ACC112 (cell line): ENCODE results near the gene CACNB3.

ENCODE experiments used
- H2AFZ ChIP-seq: fragments of 200-600 bp; sonication (generic); one replicate; pipeline ENCODE4 v1.6.0; 2017; ENCODE audit warnings: antibody characterized with exemption, low read length; ENCODE audit not compliant: unreplicated experiment
- H3K27ac ChIP-seq: fragments of 200-600 bp; sonication (generic); 2 replicates; pipeline ENCODE4 v1.5.1; 2014; ENCODE audit warnings: low read depth, mild to moderate bottlenecking, antibody characterized with exemption, low read length, moderate library complexity
- H3K27me3 ChIP-seq: fragments of 200-600 bp; sonication (generic); 2 replicates; pipeline ENCODE4 v1.6.1; 2014; ENCODE audit warnings: mild to moderate bottlenecking, antibody characterized with exemption, low read length, moderate library complexity, mixed read lengths; ENCODE audit not compliant: insufficient read depth
- H3K36me3 ChIP-seq: fragments of 200-600 bp; sonication (generic); 2 replicates; pipeline ENCODE4 v1.6.1; 2016; ENCODE audit warnings: mild to moderate bottlenecking, antibody characterized with exemption, low read length, moderate library complexity, mixed read lengths; ENCODE audit not compliant: insufficient read depth
- H3K4me1 ChIP-seq: fragments of 200-600 bp; sonication (generic); one replicate; pipeline ENCODE4 v1.6.1; 2016; ENCODE audit warnings: low read length, mixed read lengths; ENCODE audit not compliant: insufficient read depth, unreplicated experiment, control insufficient read depth
- H3K4me3 ChIP-seq: fragments of 200-600 bp; sonication (generic); 2 replicates; pipeline ENCODE4 v1.5.1; 2014; ENCODE audit warnings: mild to moderate bottlenecking, low read depth, low read length
- H3K79me2 ChIP-seq: fragments of 200-600 bp; sonication (generic); one replicate; pipeline ENCODE4 v1.6.0; 2016; ENCODE audit warnings: low read length; ENCODE audit not compliant: control insufficient read depth, unreplicated experiment, insufficient read depth

CACNB3 gene

GRCh38 chr12:48789858-48790326, 28.4 kb upstream of the CACNB3 start:
- Histone ChIP-seq H3K27ac (no peak overlapping the region), H2AFZ (no peak overlapping the region), H3K27me3 (no peaks in the 10 kb centered on the region), H3K79me2 (peaks cover 26% of the 10 kb centered on the region), H3K4me3 (peak overlapping the region; percentile 87), H3K36me3 (no peaks in the 10 kb centered on the region), H3K4me1 (peaks cover 12% of the 10 kb centered on the region)

- Histone ChIP-seq H3K27me3 (no peaks in the 10 kb centered on the region), H2AFZ (no peak overlapping the region), H3K4me3 (no peak overlapping the region), H3K36me3 (no peaks in the 10 kb centered on the region), H3K27ac (no peak overlapping the region), H3K79me2 (peaks cover under 1% of the 10 kb centered on the region), H3K4me1 (no peaks in the 10 kb centered on the region)
Observed at GRCh38 chr12:48793696-48794095, 24.6 kb upstream of the CACNB3 start.

GRCh38 chr12:48794870-48795269, 23.4 kb upstream of the CACNB3 start:
- no peaks in the 10 kb centered on the region for H3K36me3 ChIP-seq
- H2AFZ ChIP-seq, result no peak overlapping the region
- no peaks in the 10 kb centered on the region for H3K4me1 ChIP-seq
- no peaks in the 10 kb centered on the region for H3K79me2 ChIP-seq
- H3K27me3 ChIP-seq, result no peaks in the 10 kb centered on the region
- H3K27ac ChIP-seq, result no peak overlapping the region
- no peak overlapping the region for H3K4me3 ChIP-seq

GRCh38 chr12:48795550-48796455, 22.5 kb upstream of the CACNB3 start:
- H3K27me3 ChIP-seq, result no peaks in the 10 kb centered on the region
- H3K27ac ChIP-seq, result no peak overlapping the region
- H3K4me3 ChIP-seq, result no peak overlapping the region
- no peaks in the 10 kb centered on the region for H3K4me1 ChIP-seq
- H3K79me2 ChIP-seq, result no peaks in the 10 kb centered on the region
- H2AFZ ChIP-seq, result no peak overlapping the region
- H3K36me3 ChIP-seq, result no peaks in the 10 kb centered on the region

- H3K4me1 ChIP-seq, result no peaks in the 10 kb centered on the region
- H3K27ac ChIP-seq, result no peak overlapping the region
- no peak overlapping the region for H3K4me3 ChIP-seq
- H3K36me3 ChIP-seq, result no peaks in the 10 kb centered on the region
- no peaks in the 10 kb centered on the region for H3K79me2 ChIP-seq
- H3K27me3 ChIP-seq, result no peaks in the 10 kb centered on the region
- H2AFZ ChIP-seq, result no peak overlapping the region
Observed at GRCh38 chr12:48796976-48797375, 21.3 kb upstream of the CACNB3 start.

GRCh38 chr12:48800457-48800856, 17.8 kb upstream of the CACNB3 start:
- Histone ChIP-seq H3K4me3 (no peak overlapping the region), H3K4me1 (no peaks in the 10 kb centered on the region), H3K36me3 (no peaks in the 10 kb centered on the region), H3K27ac (no peak overlapping the region), H3K79me2 (no peaks in the 10 kb centered on the region), H3K27me3 (no peaks in the 10 kb centered on the region), H2AFZ (no peak overlapping the region)

GRCh38 chr12:48800971-48801370, 17.3 kb upstream of the CACNB3 start:
- no peaks in the 10 kb centered on the region for H3K4me1 ChIP-seq
- H3K27me3 ChIP-seq, result no peaks in the 10 kb centered on the region
- no peaks in the 10 kb centered on the region for H3K36me3 ChIP-seq
- no peak overlapping the region for H3K4me3 ChIP-seq
- H3K27ac ChIP-seq, result no peak overlapping the region
- no peak overlapping the region for H2AFZ ChIP-seq
- no peaks in the 10 kb centered on the region for H3K79me2 ChIP-seq

- H3K4me1 ChIP-seq, result no peaks in the 10 kb centered on the region
- H2AFZ ChIP-seq, result no peak overlapping the region
- no peaks in the 10 kb centered on the region for H3K27me3 ChIP-seq
- H3K36me3 ChIP-seq, result no peaks in the 10 kb centered on the region
- H3K79me2 ChIP-seq, result no peaks in the 10 kb centered on the region
- no peak overlapping the region for H3K4me3 ChIP-seq
- H3K27ac ChIP-seq, result no peak overlapping the region
Observed at GRCh38 chr12:48803675-48804074, 14.6 kb upstream of the CACNB3 start.

- no peaks in the 10 kb centered on the region for H3K27me3 ChIP-seq
- no peaks in the 10 kb centered on the region for H3K79me2 ChIP-seq
- H3K36me3 ChIP-seq, result no peaks in the 10 kb centered on the region
- peaks cover 16% of the 10 kb centered on the region for H3K4me1 ChIP-seq
- H3K4me3 ChIP-seq, result no peak overlapping the region
- H3K27ac ChIP-seq, result no peak overlapping the region
- H2AFZ ChIP-seq, result no peak overlapping the region
Observed at GRCh38 chr12:48807981-48808380, 10.3 kb upstream of the CACNB3 start.

- peaks cover 23% of the 10 kb centered on the region for H3K4me1 ChIP-seq
Observed at GRCh38 chr12:48810903-48811431, 7.3 kb upstream of the CACNB3 start.

More at GRCh38 chr12:48810903-48811431, 7.3 kb upstream of the CACNB3 start:
- H3K36me3 ChIP-seq, result no peaks in the 10 kb centered on the region
- no peak overlapping the region for H3K4me3 ChIP-seq
- H3K79me2 ChIP-seq, result peaks cover 5% of the 10 kb centered on the region
- H3K27ac ChIP-seq, result peak overlapping the region; percentile 2; the same call in 1 of the 2 replicates
- H3K27me3 ChIP-seq, result no peaks in the 10 kb centered on the region
- H2AFZ ChIP-seq, result no peak overlapping the region
